ENCODE measurements around the gene CD53. TPM values are rescaled to one million over a fixed set of nuclear protein-coding genes. Genes with fewer than 3 reads are reported as not detected.
"Not testable (repeated sequence)": the region's sequence is repeated elsewhere in the genome, so short reads cannot be mapped to it uniquely, and the experiment has no call there.

CD53 gene
- total and polyA plus RNA-seq, 7 experiments from 2014 or later = 237 to 1,023 (median 400) TPM

- H3K9me3 ChIP-seq (ENCODE audit: control insufficient read depth in 2 of 3, low read length in 3 of 3) = peaks cover 0 to 4% (median 0%) of the 10 kb centered on the region in 3 experiments
- H3K36me3 ChIP-seq (ENCODE audit: control insufficient read depth in 2 of 3, insufficient read depth in 3 of 3, low read length in 3 of 3) = no peaks in the 10 kb centered on the region
- Mint-ChIP-seq H3K27ac (no peak overlapping the region), H3K4me1 (peaks cover 13 to 30% (median 22%) of the 10 kb centered on the region in 7 donors), H3K9me3 (peaks cover 5 to 20% (median 10%) of the 10 kb centered on the region in 11 donors), H3K36me3 (peaks cover 0 to 17% (median 10%) of the 10 kb centered on the region in 5 donors), H3K27me3 (peaks cover 0 to 6% (median 0%) of the 10 kb centered on the region in 5 donors), H3K4me3 (no peak overlapping the region)
- intact Hi-C loops (cut with micrococcal nuclease) = no loop called here
- H3K4me3 ChIP-seq (ENCODE audit: low read length) = no peak overlapping the region
- H3K4me1 ChIP-seq (ENCODE audit: control insufficient read depth in 2 of 2, insufficient read depth in 2 of 2, low read length in 2 of 2) = peaks cover 0 to 3% of the 10 kb centered on the region in 2 donors
- CTCF ChIA-PET = interaction anchor here (0.6 kb wide), 1 partner anchor 1305 kb away, joined by 5 read pairs; no protein-coding TSS in a partner anchor
- POLR2A ChIA-PET = interaction anchor here (0.6 kb wide), 2 partner anchors 27 to 102 kb away, joined by 3 to 7 read pairs; no protein-coding TSS in a partner anchor
- no peaks in the 10 kb centered on the region for H3K27me3 ChIP-seq (ENCODE audit: control insufficient read depth in 2 of 2, insufficient read depth in 2 of 2, low read length in 2 of 2)
- DNase-seq (no peak), ATAC-seq (no peak)
- no peak overlapping the region for H3K27ac ChIP-seq (ENCODE audit: low read depth, low read length)
Measured at GRCh38 chr1:110860174-110860573, 12.8 kb upstream of the CD53 start.

DNA sequence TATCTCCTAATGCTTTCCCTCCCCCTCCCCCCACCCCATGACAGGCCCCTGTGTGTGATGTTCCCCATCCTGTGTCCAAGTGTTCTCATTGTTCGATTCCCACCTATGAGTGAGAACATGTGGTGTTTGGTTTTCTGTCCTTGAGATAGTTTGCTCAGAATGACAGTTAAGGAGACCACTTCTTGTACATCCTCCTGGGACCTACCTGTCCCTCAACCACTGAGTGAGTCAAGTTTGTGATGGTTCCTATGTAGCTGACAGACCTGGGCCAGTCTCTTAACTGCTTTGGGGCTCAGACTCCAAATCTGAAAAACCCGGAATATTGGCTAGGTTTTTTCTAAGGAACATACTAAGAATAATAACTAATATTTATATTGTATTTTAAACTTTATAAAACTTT is 12.3 kb upstream of the CD53 start:
- H3K27me3 ChIP-seq (ENCODE audit: control insufficient read depth in 2 of 2, insufficient read depth in 2 of 2, low read length in 2 of 2); DNase-seq; H3K4me1 ChIP-seq (ENCODE audit: control insufficient read depth in 2 of 2, insufficient read depth in 2 of 2, low read length in 2 of 2); H3K27ac ChIP-seq (ENCODE audit: low read depth, low read length); H3K4me3 ChIP-seq (ENCODE audit: low read length); ATAC-seq; intact Hi-C loops (cut with micrococcal nuclease); H3K27me3 Mint-ChIP-seq; H3K36me3 ChIP-seq (ENCODE audit: control insufficient read depth in 2 of 3, insufficient read depth in 3 of 3, low read length in 3 of 3); H3K4me3 Mint-ChIP-seq; H3K27ac Mint-ChIP-seq; H3K9me3 ChIP-seq (ENCODE audit: control insufficient read depth in 2 of 3, low read length in 3 of 3): not testable (repeated sequence)
- peaks cover 13 to 30% (median 22%) of the 10 kb centered on the region in 7 donors for H3K4me1 Mint-ChIP-seq
- ChIA-PET CTCF (interaction anchor here (0.6 kb wide), 1 partner anchor 1305 kb away, joined by 5 read pairs; no protein-coding TSS in a partner anchor), POLR2A (interaction anchor here (0.9 kb wide), 1 partner anchor 11 kb away, joined by 3 read pairs; no protein-coding TSS in a partner anchor)
- peaks cover 6 to 24% (median 14%) of the 10 kb centered on the region in 11 donors for H3K9me3 Mint-ChIP-seq
- H3K36me3 Mint-ChIP-seq = peaks cover 4 to 20% (median 10%) of the 10 kb centered on the region in 5 donors

DNA sequence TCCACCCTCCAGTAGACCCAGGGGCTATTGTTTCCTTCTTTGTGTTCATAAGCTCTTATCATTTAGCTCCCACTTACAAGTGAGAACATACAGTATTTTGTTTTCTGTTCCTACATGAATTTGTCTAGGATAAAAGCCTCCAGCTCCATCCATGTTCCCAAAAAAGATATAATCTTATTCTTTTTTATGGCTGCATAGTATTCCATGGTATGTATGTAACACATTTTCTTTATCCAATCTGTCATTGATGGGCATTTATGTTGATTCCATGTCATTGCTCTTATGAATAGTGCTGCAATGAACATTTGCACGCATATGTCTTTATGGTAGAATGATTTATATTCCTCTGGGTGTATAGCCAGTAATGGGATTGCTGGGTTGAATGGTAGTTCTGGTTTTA is 11.0 kb upstream of the CD53 start:
- DNase-seq; H3K4me3 ChIP-seq (ENCODE audit: low read length); H3K36me3 ChIP-seq (ENCODE audit: control insufficient read depth in 2 of 3, insufficient read depth in 3 of 3, low read length in 3 of 3); intact Hi-C loops (cut with micrococcal nuclease); H3K27ac ChIP-seq (ENCODE audit: low read depth, low read length); H3K27ac Mint-ChIP-seq; ATAC-seq; H3K27me3 ChIP-seq (ENCODE audit: control insufficient read depth in 2 of 2, insufficient read depth in 2 of 2, low read length in 2 of 2); H3K4me3 Mint-ChIP-seq; H3K4me1 ChIP-seq (ENCODE audit: control insufficient read depth in 2 of 2, insufficient read depth in 2 of 2, low read length in 2 of 2); H3K27me3 Mint-ChIP-seq; H3K9me3 ChIP-seq (ENCODE audit: control insufficient read depth in 2 of 3, low read length in 3 of 3): not testable (repeated sequence)
- Mint-ChIP-seq H3K4me1 (peaks cover 10 to 30% (median 22%) of the 10 kb centered on the region in 7 donors), H3K36me3 (peaks cover 10 to 28% (median 13%) of the 10 kb centered on the region in 5 donors), H3K9me3 (peaks cover 5 to 35% (median 23%) of the 10 kb centered on the region in 11 donors)
- CTCF ChIA-PET = interaction anchor here (0.5 to 1.3 kb wide), 4 partner anchors 10 to 78 kb away, joined by 3 to 4 read pairs (median 3); no protein-coding TSS in a partner anchor
- POLR2A ChIA-PET = interaction anchor here (1.9 to 2.3 kb wide), 2 partner anchors 13 to 16 kb away, joined by 5 to 9 read pairs; no protein-coding TSS in a partner anchor

GRCh38 chr1:110864287-110864686 is 8.7 kb upstream of the CD53 start:
- peaks cover 11 to 37% (median 21%) of the 10 kb centered on the region in 7 donors for H3K4me1 Mint-ChIP-seq
- intact Hi-C loops (cut with micrococcal nuclease) = no loop called here
- Histone ChIP-seq H3K4me1 (ENCODE audit: control insufficient read depth in 2 of 2, insufficient read depth in 2 of 2, low read length in 2 of 2) (peaks cover 0 to 3% of the 10 kb centered on the region in 2 donors), H3K27me3 (ENCODE audit: control insufficient read depth in 2 of 2, insufficient read depth in 2 of 2, low read length in 2 of 2) (no peaks in the 10 kb centered on the region), H3K36me3 (ENCODE audit: control insufficient read depth in 2 of 3, insufficient read depth in 3 of 3, low read length in 3 of 3) (no peaks in the 10 kb centered on the region), H3K4me3 (ENCODE audit: low read length) (no peak overlapping the region), H3K9me3 (ENCODE audit: control insufficient read depth in 2 of 3, low read length in 3 of 3) (peaks cover 0 to 8% (median 0%) of the 10 kb centered on the region in 3 experiments), H3K27ac (ENCODE audit: low read depth, low read length) (no peak overlapping the region)
- no peaks in the 10 kb centered on the region for H3K27me3 Mint-ChIP-seq
- peaks cover 10 to 35% (median 13%) of the 10 kb centered on the region in 5 donors for H3K36me3 Mint-ChIP-seq
- ATAC-seq (no peak), DNase-seq (no peak)
- peaks cover 9 to 45% (median 25%) of the 10 kb centered on the region in 11 donors for H3K9me3 Mint-ChIP-seq
- H3K4me3 Mint-ChIP-seq = no peak overlapping the region
- ChIA-PET POLR2A (interaction anchor here (0.7 to 1.1 kb wide), 2 partner anchors 148 to 724 kb away, joined by 3 read pairs; no protein-coding TSS in a partner anchor), CTCF (no interaction called here)
- no peak overlapping the region for H3K27ac Mint-ChIP-seq

- POLR2A ChIA-PET = interaction anchor here (0.7 to 6.1 kb wide), 6 partner anchors 10 to 94 kb away, joined by 3 to 36 read pairs (median 4); partner anchors contain the start of gene LRIF1
- Histone ChIP-seq H3K9me3 (ENCODE audit: control insufficient read depth in 2 of 3, low read length in 3 of 3) (no peaks in the 10 kb centered on the region), H3K4me3 (ENCODE audit: low read length) (no peak overlapping the region), H3K27ac (ENCODE audit: low read depth, low read length) (peak overlapping the region; percentile 91), H3K27me3 (ENCODE audit: control insufficient read depth in 2 of 2, insufficient read depth in 2 of 2, low read length in 2 of 2) (no peaks in the 10 kb centered on the region), H3K36me3 (ENCODE audit: control insufficient read depth in 2 of 3, insufficient read depth in 3 of 3, low read length in 3 of 3) (no peaks in the 10 kb centered on the region), H3K4me1 (ENCODE audit: control insufficient read depth in 2 of 2, insufficient read depth in 2 of 2, low read length in 2 of 2) (peaks cover 11 to 26% of the 10 kb centered on the region in 2 donors)
- peaks cover 4 to 22% (median 10%) of the 10 kb centered on the region in 11 donors for H3K9me3 Mint-ChIP-seq
- CTCF ChIA-PET = interaction anchor here (0.6 to 1.4 kb wide), 3 partner anchors 9 to 668 kb away, joined by 4 to 7 read pairs (median 4); no protein-coding TSS in a partner anchor
- peak overlapping the region; percentile 36 to 99 (median 98) for H3K27ac Mint-ChIP-seq
- H3K4me3 Mint-ChIP-seq = peak overlapping the region; percentile 2 to 96 (median 28)
- peaks cover 4 to 34% (median 9%) of the 10 kb centered on the region in 5 donors for H3K36me3 Mint-ChIP-seq
- DNase-seq = no peak
- H3K27me3 Mint-ChIP-seq = no peaks in the 10 kb centered on the region
- ATAC-seq = no peak
- peaks cover 20 to 59% (median 37%) of the 10 kb centered on the region in 7 donors for H3K4me1 Mint-ChIP-seq
- intact Hi-C loops (cut with micrococcal nuclease) = loop anchor here (5.0 to 10.0 kb wide), 8 partner anchors 34 to 884 kb away; partner anchors contain the start of genes DDX20 (in 1 of the 2), DENND2D (in 1 of the 2), KCNA3 (in 1 of the 2) and LAMTOR5 (in 1 of the 2)
Measured at GRCh38 chr1:110870721-110871388, 2.1 kb upstream of the CD53 start.

DNA sequence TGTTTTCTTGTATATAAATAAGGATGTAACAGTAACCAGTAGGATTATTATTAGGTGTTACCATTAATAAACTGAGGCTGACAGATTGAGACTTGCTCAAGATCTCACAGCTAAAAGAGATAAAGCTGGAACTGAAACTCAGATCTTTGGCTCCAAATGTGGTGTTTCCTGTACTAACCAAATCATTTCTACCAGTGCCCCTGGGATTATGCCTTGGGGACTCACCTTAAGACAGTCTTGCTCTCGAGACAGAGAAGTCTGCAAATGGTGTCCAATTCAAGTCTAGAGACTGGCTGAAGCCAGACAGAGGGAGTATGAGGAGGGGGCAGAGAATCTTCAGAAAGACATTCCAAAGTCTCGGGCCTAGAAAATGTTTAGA is 593 bp upstream of the CD53 start:
- peaks cover 27 to 65% (median 45%) of the 10 kb centered on the region in 7 donors for H3K4me1 Mint-ChIP-seq
- H3K9me3 Mint-ChIP-seq = peaks cover 0 to 11% (median 4%) of the 10 kb centered on the region in 11 donors
- peaks cover 17 to 41% of the 10 kb centered on the region in 2 donors for H3K4me1 ChIP-seq (ENCODE audit: control insufficient read depth in 2 of 2, insufficient read depth in 2 of 2, low read length in 2 of 2)
- no peaks in the 10 kb centered on the region for H3K9me3 ChIP-seq (ENCODE audit: control insufficient read depth in 2 of 3, low read length in 3 of 3)
- intact Hi-C loops (cut with micrococcal nuclease) = loop anchor here (2.0 to 10.0 kb wide), 11 partner anchors 14 to 882 kb away; partner anchors contain the start of genes DDX20 (in 1 of the 2), DENND2D (in 1 of the 2), KCNA3 (in 1 of the 2) and LAMTOR5 (in 1 of the 2)
- POLR2A ChIA-PET = interaction anchor here (1.0 to 6.1 kb wide), 12 partner anchors 9 to 253 kb away, joined by 3 to 36 read pairs (median 5); partner anchors contain the start of gene LRIF1
- CTCF ChIA-PET = interaction anchor here (0.9 to 1.2 kb wide), 4 partner anchors 10 to 120 kb away, joined by 3 to 4 read pairs (median 4); no protein-coding TSS in a partner anchor
- H3K4me3 ChIP-seq (ENCODE audit: low read length) = peak overlapping the region; percentile 84
- H3K27me3 ChIP-seq (ENCODE audit: control insufficient read depth in 2 of 2, insufficient read depth in 2 of 2, low read length in 2 of 2) = no peaks in the 10 kb centered on the region
- H3K36me3 Mint-ChIP-seq = peaks cover 3 to 32% (median 11%) of the 10 kb centered on the region in 5 donors
- peak overlapping the region; percentile 91 for H3K27ac ChIP-seq (ENCODE audit: low read depth, low read length)
- H3K27me3 Mint-ChIP-seq = no peaks in the 10 kb centered on the region
- DNase-seq (no peak), ATAC-seq (no peak)
- H3K27ac Mint-ChIP-seq = peak overlapping the region; percentile 95 to 99 (median 98)
- H3K4me3 Mint-ChIP-seq = peak overlapping the region; percentile 94 to 100 (median 96)
- peaks cover 0 to 3% (median 0%) of the 10 kb centered on the region in 3 experiments for H3K36me3 ChIP-seq (ENCODE audit: control insufficient read depth in 2 of 3, insufficient read depth in 3 of 3, low read length in 3 of 3)
